HT-29 (cell line): ENCODE results near the gene HIF1AN. TPM values are rescaled to one million over a fixed set of nuclear protein-coding genes. Genes with fewer than 3 reads are reported as not detected.

Source experiments
- DNase-seq: peaks from one replicate; pipeline ENCODE4 v3.0.0-alpha.2; 2015; ENCODE audit warnings: low spot score
- total RNA-seq: library from RNA; depleted of rRNA; stranded (reverse); fragments of >200 nt; shearing (Covaris generic); gene quantifications from 2 replicates; pipeline ENCODE4 v1.2.3, GENCODE V29; 2014; rRNA removed

HIF1AN gene
- total RNA-seq, result 5.2 and 7.4 TPM in 2 replicates

GRCh38 chr10:100535715-100536353 is at the start of gene HIF1AN:
Gene HIF1AN, plus strand, starts transcription at chr10:100535943. Its CDS starts 16 bp downstream, at chr10:100535959.
- peak; percentile 96 for DNase-seq

- no peak for DNase-seq
Observed at GRCh38 chr10:100487529-100487928, 48.2 kb upstream of the HIF1AN start.

GRCh38 chr10:100489396-100489795 is 46.3 kb upstream of the HIF1AN start:
- no peak for DNase-seq

- DNase-seq, result no peak
Observed at GRCh38 chr10:100490531-100490930, 45.2 kb upstream of the HIF1AN start.

GRCh38 chr10:100496567-100496966 is 39.2 kb upstream of the HIF1AN start:
- DNase-seq, result no peak

- DNase-seq, result no peak
Observed at GRCh38 chr10:100498059-100498458, 37.7 kb upstream of the HIF1AN start.

- no peak for DNase-seq
Observed at GRCh38 chr10:100501423-100501822, 34.3 kb upstream of the HIF1AN start.

- DNase-seq, result no peak
Observed at GRCh38 chr10:100502926-100503494, 32.7 kb upstream of the HIF1AN start.

GRCh38 chr10:100504096-100504495 is 31.6 kb upstream of the HIF1AN start:
- DNase-seq, result no peak

GRCh38 chr10:100505164-100505563 is 30.6 kb upstream of the HIF1AN start:
- DNase-seq, result no peak

- DNase-seq, result no peak
Observed at GRCh38 chr10:100506596-100507356, 29.0 kb upstream of the HIF1AN start.

- no peak for DNase-seq
Observed at GRCh38 chr10:100507357-100507732, 28.4 kb upstream of the HIF1AN start.

- no peak for DNase-seq
Observed at GRCh38 chr10:100508266-100508665, 27.5 kb upstream of the HIF1AN start.

GRCh38 chr10:100508691-100509150 is 27.0 kb upstream of the HIF1AN start:
- peak; percentile 75 for DNase-seq

GRCh38 chr10:100509241-100509840 is 26.4 kb upstream of the HIF1AN start:
- no peak for DNase-seq

- peak; percentile 43 for DNase-seq
Observed at GRCh38 chr10:100510533-100511308, 25.0 kb upstream of the HIF1AN start.

GRCh38 chr10:100515612-100516011 is 20.1 kb upstream of the HIF1AN start:
- DNase-seq, result no peak

- peak; percentile 31 for DNase-seq
Observed at GRCh38 chr10:100516847-100517246, 18.9 kb upstream of the HIF1AN start.

- DNase-seq, result peak; percentile 86
Observed at GRCh38 chr10:100518761-100519241, 16.9 kb upstream of the HIF1AN start.

- DNase-seq, result no peak
Observed at GRCh38 chr10:100519311-100520051, 16.3 kb upstream of the HIF1AN start, which contains the start of gene SEC31B. Gene SEC31B, minus strand, starts transcription at chr10:100519861. Its CDS starts 2,909 bp downstream, at chr10:100516952.
